ENCODE data around the gene HBG1.

DNA sequence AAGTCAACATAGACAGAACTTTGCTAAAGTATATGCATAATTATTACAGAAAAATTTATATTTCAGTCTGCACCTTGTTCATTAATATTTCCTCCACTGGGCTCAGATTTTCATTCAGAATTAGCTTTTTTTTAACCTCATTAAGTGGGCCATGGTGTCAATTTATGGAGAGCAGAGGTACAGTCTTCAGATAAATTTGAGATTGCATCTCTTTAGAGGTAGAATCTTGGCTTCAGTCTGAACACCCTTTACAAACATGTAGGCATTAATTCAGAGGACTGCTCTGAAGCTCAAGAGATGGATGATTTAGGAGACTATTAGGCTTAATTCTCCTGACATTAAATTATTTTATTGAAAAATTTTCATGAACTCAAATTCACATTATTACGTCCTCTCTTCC, 19.4 kb downstream of the HBG1 start:
- TF ChIP-seq EZH2 (IDR thresholded peaks at IDR 0.05; ENCODE audit: borderline replicate concordance, insufficient read depth, low read depth, low read length, poor library complexity, severe bottlenecking): no peak
- TF ChIP-seq, protein P1, sequence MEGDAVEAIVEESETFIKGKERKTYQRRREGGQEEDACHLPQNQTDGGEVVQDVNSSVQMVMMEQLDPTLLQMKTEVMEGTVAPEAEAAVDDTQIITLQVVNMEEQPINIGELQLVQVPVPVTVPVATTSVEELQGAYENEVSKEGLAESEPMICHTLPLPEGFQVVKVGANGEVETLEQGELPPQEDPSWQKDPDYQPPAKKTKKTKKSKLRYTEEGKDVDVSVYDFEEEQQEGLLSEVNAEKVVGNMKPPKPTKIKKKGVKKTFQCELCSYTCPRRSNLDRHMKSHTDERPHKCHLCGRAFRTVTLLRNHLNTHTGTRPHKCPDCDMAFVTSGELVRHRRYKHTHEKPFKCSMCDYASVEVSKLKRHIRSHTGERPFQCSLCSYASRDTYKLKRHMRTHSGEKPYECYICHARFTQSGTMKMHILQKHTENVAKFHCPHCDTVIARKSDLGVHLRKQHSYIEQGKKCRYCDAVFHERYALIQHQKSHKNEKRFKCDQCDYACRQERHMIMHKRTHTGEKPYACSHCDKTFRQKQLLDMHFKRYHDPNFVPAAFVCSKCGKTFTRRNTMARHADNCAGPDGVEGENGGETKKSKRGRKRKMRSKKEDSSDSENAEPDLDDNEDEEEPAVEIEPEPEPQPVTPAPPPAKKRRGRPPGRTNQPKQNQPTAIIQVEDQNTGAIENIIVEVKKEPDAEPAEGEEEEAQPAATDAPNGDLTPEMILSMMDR (IDR thresholded peaks at IDR 0.05): no peak
